Embryonic facial prominence (tissue), 1 donor: ENCODE data around the gene FAIM2.
A peak's percentile ranks its signal among the peaks of the same experiment; 100 is the strongest.
"Not testable (repeated sequence)": the region's sequence is repeated elsewhere in the genome, so short reads cannot be mapped to it uniquely, and the experiment has no call there.

Experiments used
- DNase-seq: peaks from one replicate; pipeline ENCODE4 v3.0.0-alpha.2; 2016; ENCODE audit errors: extremely low spot score

Gene FAIM2

GRCh38 chr12:49864798-49865090 lies 39.0 kb downstream of the FAIM2 start:
- no peak for DNase-seq

DNA sequence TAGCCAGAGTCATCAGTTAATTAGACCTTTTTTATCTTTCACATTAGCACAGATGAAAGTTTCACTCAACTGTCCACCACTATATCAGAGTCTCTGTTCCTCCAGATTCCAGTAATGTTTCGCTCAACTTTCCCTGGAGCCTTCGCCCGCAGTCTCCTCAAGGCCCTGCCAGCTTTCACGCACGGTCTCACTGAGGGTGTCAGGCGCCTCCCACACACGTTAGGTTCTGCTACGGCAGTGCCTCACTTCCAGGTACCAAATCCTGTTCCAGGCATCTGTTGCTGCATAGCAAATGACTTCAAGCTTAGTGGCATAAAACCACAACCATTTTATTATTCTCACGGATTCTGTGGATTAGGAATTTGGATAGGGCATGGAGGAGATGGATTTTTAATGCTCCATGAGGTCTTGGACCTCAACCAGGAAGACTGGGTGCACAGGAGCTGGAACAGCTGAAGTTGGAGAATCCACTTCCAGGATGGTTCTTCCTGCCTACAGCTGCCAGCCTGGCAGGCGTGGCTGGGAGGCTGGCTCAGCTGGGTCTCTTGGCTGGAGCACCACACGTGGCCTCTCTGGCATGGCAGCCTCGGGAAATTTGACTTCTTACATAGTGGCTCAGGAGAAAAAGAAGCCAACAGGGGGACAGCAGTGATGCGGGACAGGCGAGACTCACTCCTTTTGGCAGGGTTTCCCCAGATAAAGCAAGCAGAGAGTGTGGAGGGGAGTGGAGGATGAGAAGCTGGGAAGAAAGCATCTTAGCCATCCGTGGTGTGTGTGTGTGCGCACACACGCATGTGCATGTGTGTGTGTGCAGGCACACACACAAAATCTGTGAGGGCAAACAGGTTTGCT lies 39.5 kb downstream of the FAIM2 start:
- DNase-seq, result no peak

- not testable (repeated sequence) for DNase-seq
Measured at GRCh38 chr12:49860921-49861320, 42.8 kb downstream of the FAIM2 start.

GRCh38 chr12:49855890-49856289 lies 47.8 kb downstream of the FAIM2 start:
- DNase-seq, result not testable (repeated sequence)

- DNase-seq, result no peak
Measured at GRCh38 chr12:49854976-49855375, 48.7 kb downstream of the FAIM2 start.

DNA sequence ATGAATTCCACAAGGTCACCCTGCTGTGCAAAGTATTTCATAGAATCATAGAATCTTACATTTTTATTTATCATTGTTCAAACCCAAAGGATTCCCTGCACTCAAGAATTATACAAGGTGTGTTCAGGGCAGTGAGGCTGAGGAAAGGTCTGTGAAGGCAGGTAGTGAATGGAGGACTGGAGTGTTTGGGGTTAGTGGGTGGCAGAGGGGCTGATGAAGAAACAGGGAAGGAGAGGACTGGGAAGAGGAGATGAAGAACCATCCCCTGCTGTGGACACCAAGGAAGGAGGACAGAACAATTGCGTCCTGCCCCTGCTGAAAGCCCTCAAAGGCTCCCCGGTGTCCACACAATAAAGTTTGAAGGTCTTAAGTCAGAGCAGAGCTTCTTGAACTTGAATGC lies 50.0 kb downstream of the FAIM2 start:
- no peak for DNase-seq

- DNase-seq, result no peak
Measured at GRCh38 chr12:49847161-49847560, 56.5 kb downstream of the FAIM2 start.

GRCh38 chr12:49846032-49846431 lies 57.7 kb downstream of the FAIM2 start:
- no peak for DNase-seq

DNA sequence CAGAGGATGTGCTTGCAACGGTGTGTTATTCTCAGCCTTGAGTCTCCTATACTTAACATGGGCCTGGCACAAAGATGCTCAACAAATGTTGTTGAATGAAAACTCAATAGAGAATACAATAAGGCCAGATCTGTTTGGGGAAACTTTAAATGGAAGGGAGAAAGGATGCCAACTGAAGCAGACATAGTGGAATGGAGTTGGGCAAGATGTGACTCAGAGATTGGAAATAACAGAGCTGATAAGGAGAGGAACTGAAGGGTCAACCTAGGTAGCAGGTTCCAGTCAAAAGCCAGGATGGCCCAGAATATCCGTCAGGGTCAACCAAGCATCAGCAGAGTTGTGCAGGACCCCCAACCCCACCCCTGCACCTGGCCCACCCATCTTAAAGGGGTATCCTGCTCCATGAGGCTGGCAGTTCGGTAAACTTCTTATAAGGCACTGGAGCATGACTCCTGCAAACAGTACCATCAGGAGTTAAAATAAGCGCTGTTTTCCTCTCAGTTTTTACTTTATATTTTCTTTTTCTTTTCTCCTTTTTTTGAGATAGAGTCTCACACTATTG lies 59.7 kb downstream of the FAIM2 start:
- DNase-seq, result no peak

- no peak for DNase-seq
Measured at GRCh38 chr12:49843411-49843810, 60.3 kb downstream of the FAIM2 start.

GRCh38 chr12:49842519-49843352 lies 61.0 kb downstream of the FAIM2 start, which contains the start of gene BCDIN3D:
BCDIN3D (minus strand) TSS chr12:49843106; CDS start chr12:49843087, 19 bp downstream.
- peak; percentile 84 for DNase-seq

GRCh38 chr12:49838973-49839633 lies 64.6 kb downstream of the FAIM2 start:
- DNase-seq, result no peak

GRCh38 chr12:49832836-49833421 lies 70.8 kb downstream of the FAIM2 start:
- no peak for DNase-seq

DNA sequence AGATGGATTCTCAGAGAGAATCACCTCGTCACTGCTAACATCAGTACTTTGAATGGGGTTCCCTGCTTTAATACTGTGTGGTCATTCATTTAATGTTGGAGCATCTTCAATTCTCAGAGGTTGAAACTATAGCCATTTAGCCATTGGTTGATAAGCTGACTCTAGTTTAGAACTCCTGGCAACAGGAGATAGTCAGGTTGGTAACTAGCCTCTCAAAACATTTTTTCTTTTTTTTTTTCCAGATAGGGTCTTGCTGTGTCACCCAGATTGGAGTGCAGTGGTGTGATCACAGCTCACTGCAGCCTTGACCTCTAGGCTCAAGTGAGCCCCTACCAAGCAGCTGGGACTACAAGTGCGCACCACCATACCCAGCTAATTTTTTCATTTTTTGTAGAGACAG lies 72.0 kb downstream of the FAIM2 start:
- DNase-seq, result no peak

DNA sequence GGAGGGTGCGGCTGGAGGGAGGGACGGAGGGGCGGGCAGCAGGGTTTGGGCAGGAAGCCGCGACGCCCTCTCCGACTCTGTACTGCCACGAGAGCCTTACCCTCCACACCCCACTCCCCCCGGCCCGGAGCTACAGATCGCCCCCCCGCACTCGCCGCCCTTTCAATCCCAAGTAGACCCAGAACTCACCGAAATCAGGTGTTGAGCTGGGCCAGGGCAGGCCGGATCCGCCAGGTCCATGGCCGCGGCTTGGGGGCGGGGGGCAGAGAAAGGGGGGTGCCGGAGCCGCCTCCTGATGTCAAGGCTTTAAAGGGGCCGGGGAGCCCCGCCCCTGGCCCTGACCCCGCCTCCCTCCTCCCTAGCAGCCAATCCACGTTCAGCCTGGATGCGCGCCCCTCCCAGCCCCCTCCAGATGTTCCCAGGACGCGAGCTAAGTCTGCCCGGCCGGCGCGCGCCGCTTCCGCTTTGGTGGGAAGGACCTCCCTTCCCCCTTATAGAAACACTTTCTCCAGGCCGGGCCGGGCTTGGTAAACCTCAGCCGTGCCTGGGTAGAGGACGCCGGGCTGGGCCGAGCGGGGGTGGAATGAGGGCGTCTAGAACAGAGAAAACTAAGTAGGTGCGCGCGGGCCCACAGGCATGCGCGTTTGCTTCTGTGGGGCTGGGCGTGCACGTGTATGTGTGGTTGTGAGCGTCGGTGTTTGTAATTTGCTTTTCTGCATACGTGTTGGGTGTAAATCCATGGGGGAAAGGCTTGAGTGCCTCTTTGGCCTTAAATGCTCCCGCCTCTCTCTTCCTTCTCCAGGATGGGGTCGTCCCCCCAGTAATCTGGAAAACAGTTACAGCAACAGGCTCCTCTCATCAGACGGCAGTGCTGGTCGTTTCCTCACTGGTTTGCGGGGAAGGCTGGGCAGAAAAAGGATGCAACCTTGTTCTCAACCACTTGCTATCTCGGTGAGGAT lies 75.3 kb downstream of the FAIM2 start, which contains the start of gene NCKAP5L:
Gene NCKAP5L (minus strand): TSS at position 281 of the 959 bp plus-strand sequence. CDS start 24,369 bp downstream, outside the sequence.
- peak; percentile 93 for DNase-seq

- no peak for DNase-seq
Measured at GRCh38 chr12:49827401-49828099, 76.2 kb downstream of the FAIM2 start.

DNA sequence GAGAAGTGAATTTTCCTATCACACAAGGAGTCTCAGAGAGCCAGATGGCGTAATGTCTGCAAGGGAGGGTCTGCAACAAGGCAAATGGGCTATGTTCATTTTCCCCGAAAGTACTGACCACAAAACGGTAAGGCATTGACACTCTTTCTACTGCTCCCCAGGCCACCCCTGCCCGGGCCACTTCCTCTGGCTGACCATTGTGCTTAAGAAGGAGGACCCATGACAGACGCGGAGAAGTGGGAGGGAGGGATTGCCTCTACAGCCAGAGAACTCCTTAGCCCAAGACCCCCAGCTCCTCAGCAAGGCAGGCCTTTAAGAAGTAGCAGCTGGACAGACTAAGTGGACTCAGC lies 76.7 kb downstream of the FAIM2 start:
- DNase-seq, result no peak

DNA sequence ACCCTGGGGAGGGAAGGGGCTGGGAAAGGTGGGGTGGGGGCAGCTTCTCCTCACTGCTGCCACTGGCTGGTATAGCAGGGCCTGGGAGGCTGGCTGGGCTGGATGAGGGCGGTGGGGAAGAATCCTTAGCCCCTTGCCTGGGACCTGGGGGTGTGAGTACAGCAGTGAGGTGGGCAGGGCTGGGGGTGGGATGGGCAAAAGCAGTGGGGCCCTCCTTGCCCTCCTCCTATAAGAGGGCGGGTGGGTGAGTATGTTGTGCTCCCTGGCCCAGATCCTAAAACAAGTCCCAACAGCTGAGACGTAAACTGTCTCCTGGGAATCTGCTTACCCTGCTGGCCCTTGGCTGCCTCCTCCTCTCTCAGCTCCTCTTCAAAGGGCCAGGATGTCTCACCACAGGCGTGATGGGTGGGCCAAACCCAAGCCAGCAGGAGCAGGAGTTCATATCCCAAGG lies 77.7 kb downstream of the FAIM2 start:
- DNase-seq, result no peak

DNA sequence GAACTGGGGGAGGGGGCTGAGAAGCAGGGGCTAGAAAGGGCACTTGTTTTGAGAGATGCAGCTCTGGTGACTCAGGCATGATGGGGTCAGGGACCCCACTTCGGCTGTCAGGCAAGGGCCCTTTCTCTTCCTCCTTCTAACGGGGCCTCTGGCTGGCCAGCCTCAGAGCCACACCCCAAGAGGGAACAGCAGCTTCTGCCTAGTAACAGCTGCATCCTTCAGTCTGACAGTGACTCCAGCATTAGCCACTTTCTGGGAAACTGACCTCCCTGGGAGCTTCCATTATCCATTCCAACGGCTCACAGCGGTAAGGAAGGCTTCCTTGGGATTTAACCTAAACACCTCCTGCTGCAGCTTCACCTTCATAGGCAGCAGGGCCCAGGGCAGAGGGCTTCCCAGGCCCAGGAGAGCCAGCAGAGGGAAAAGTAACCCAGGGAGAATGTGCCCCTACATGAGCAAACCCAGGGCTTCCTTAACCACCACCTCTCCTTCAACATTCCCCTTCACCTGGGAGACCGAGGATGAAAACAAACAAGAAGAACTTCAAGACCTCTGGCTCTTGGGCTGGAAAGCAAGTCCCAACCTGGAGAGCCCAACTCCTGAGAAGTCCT lies 78.2 kb downstream of the FAIM2 start:
- DNase-seq, result no peak
